Lung (tissue), 12 donors: ENCODE measurements around the gene PCDH19. TPM values are rescaled to one million over a fixed set of nuclear protein-coding genes. Genes with fewer than 3 reads are reported as not detected.

Source experiments
- ATAC-seq: fragments of 200-7000 bp; cut with Tn5 transposase; one replicate; pipeline ENCODE4 v1.9.1; 2020; ENCODE audit warnings: moderate number of reproducible peaks; ENCODE audit not compliant: insufficient read depth, low FRiP score
- DNase-seq, 3 donors: peaks; one replicate each; pipeline ENCODE4 v3.0.0-alpha.2; 2013 to 2017
- H3K27ac ChIP-seq, 2 donors: one replicate each; pipeline ENCODE4 v1.5.1; 2013; ENCODE audit warnings: mild to moderate bottlenecking in 2 of 2, moderate library complexity in 2 of 2, control low read depth in 1 of 2, inconsistent platforms in 1 of 2, low read depth in 1 of 2, low read length in 1 of 2
- H3K27me3 ChIP-seq, 3 donors: one replicate each; pipeline ENCODE4 v1.5.1; 2013; ENCODE audit warnings: low read length in 2 of 3; ENCODE audit not compliant: control insufficient read depth in 3 of 3, insufficient read depth in 3 of 3
- H3K36me3 ChIP-seq, 4 donors: one replicate each; pipeline ENCODE4 v1.5.1; 2013; ENCODE audit warnings: low read length in 4 of 4, mild to moderate bottlenecking in 1 of 4, moderate library complexity in 1 of 4; ENCODE audit not compliant: control insufficient read depth in 4 of 4, insufficient read depth in 4 of 4
- H3K4me1 ChIP-seq, 5 donors: one replicate each; pipeline ENCODE4 v1.5.1; 2013; ENCODE audit warnings: low read length in 5 of 5, mild to moderate bottlenecking in 2 of 5, moderate library complexity in 1 of 5; ENCODE audit not compliant: control insufficient read depth in 5 of 5, insufficient read depth in 5 of 5
- H3K4me3 ChIP-seq: one replicate; pipeline ENCODE4 v1.5.1; 2013; ENCODE audit warnings: mild to moderate bottlenecking, control low read depth, moderate library complexity
- H3K9ac ChIP-seq, 2 donors: one replicate each; pipeline ENCODE4 v1.5.1; 2013; ENCODE audit warnings: low read length in 2 of 2, control low read depth in 1 of 2; ENCODE audit not compliant: insufficient read depth in 1 of 2
- H3K9me3 ChIP-seq, 4 donors: one replicate each; pipeline ENCODE4 v1.5.1; 2013; ENCODE audit warnings: low read length in 3 of 4, mild to moderate bottlenecking in 1 of 4, moderate library complexity in 1 of 4; ENCODE audit not compliant: control insufficient read depth in 4 of 4, insufficient read depth in 3 of 4
- CTCF ChIP-seq: IDR thresholded peaks from 2 replicates; pipeline ENCODE4 v1.5.1; 2012; ENCODE audit warnings: mild to moderate bottlenecking; ENCODE audit errors: control extremely low read depth, extremely low read depth
- whole genome bisulfite sequencing, 2 donors: extraction: QIAGEN DNeasy Blood & Tissue Kit; methylation state at CpG; one replicate each; pipeline ENCODE4 v1.1.7; 2013; 5-methylcytosine and 5-hydroxymethylcytosine counted together
- polyA plus RNA-seq, 2 donors: library from polyadenylated mRNA; stranded (reverse); fragments of 200-250 nt; gene quantifications; one replicate each; pipeline ENCODE4 v1.2.1, GENCODE V29; 2013
- total RNA-seq, 2 donors: library from RNA; depleted of rRNA in 1 of 2; stranded (reverse); fragments of >200 nt in 1 of 2; gene quantifications; one replicate each; pipeline ENCODE4 v1.2.1, GENCODE V29; 2014 to 2021
- donor health status: control.
- donor health status: control.
- donor health status: Bipolar disorder and iron deficiency.
- donor health status: healthy.
- donor health status: DM: yes; HTN: yes; CAD: no.

PCDH19 gene
- total and polyA plus RNA-seq, 4 donors = 0.01 to 0.97 (median 0.19) TPM

- no peak overlapping the region for H3K9ac ChIP-seq
- no peaks in the 10 kb centered on the region for H3K36me3 ChIP-seq
- TF ChIP-seq CTCF = no peak
- H3K27ac ChIP-seq = no peak overlapping the region
- H3K27me3 ChIP-seq = peaks cover 0 to 38% (median 20%) of the 10 kb centered on the region in 3 donors
- no peak for ATAC-seq
- no peak overlapping the region for H3K4me3 ChIP-seq
- no peaks in the 10 kb centered on the region for H3K9me3 ChIP-seq
- no peaks in the 10 kb centered on the region for H3K4me1 ChIP-seq
- DNase-seq = no peak
Measured at GRCh38 chrX:100368167-100368566, 41.9 kb downstream of the PCDH19 start.

- Histone ChIP-seq H3K36me3 (no peaks in the 10 kb centered on the region), H3K27me3 (peaks cover 0 to 43% (median 9%) of the 10 kb centered on the region in 3 donors), H3K9me3 (no peaks in the 10 kb centered on the region), H3K4me1 (peaks cover 0 to 11% (median 0%) of the 10 kb centered on the region in 5 donors), H3K27ac (no peak overlapping the region), H3K9ac (no peak overlapping the region), H3K4me3 (no peak overlapping the region)
- TF ChIP-seq CTCF = no peak
- DNase-seq = peak in 1 of 3 donors; percentile 45
- no peak for ATAC-seq
- 42 to 46% methylated on average over 3 of the region's 3 CpGs for WGBS, 2 donors
Measured at GRCh38 chrX:100363896-100364295, 46.2 kb downstream of the PCDH19 start.

- no peak overlapping the region for H3K4me3 ChIP-seq
- TF ChIP-seq CTCF = no peak
- H3K9ac ChIP-seq = no peak overlapping the region
- H3K4me1 ChIP-seq = peaks cover 0 to 11% (median 0%) of the 10 kb centered on the region in 5 donors
- no peaks in the 10 kb centered on the region for H3K9me3 ChIP-seq
- peaks cover 5 to 30% (median 5%) of the 10 kb centered on the region in 3 donors for H3K27me3 ChIP-seq
- H3K27ac ChIP-seq = no peak overlapping the region
- H3K36me3 ChIP-seq = no peaks in the 10 kb centered on the region
- no peak for ATAC-seq
- 59 to 71% methylated on average over 3 of the region's 3 CpGs for WGBS, 2 donors
- no peak for DNase-seq
Measured at GRCh38 chrX:100358766-100359165, 51.3 kb downstream of the PCDH19 start.

- H3K27ac ChIP-seq = no peak overlapping the region
- 55 to 88% methylated on average over 3 of the region's 3 CpGs for WGBS, 2 donors
- TF ChIP-seq CTCF = no peak
- peaks cover 5 to 28% (median 5%) of the 10 kb centered on the region in 3 donors for H3K27me3 ChIP-seq
- no peak overlapping the region for H3K9ac ChIP-seq
- ATAC-seq (no peak), DNase-seq (peak in 1 of 3 donors; percentile 45)
- H3K4me1 ChIP-seq = peaks cover 0 to 6% (median 0%) of the 10 kb centered on the region in 5 donors
- H3K9me3 ChIP-seq = no peaks in the 10 kb centered on the region
- no peak overlapping the region for H3K4me3 ChIP-seq
- no peaks in the 10 kb centered on the region for H3K36me3 ChIP-seq
Measured at GRCh38 chrX:100356351-100356896, 53.6 kb downstream of the PCDH19 start.
